HG03571 (cell line): ENCODE results near the gene KRT16.
"Not testable (repeated sequence)": the region's sequence is repeated elsewhere in the genome, so short reads cannot be mapped to it uniquely, and the experiment has no call there.

ENCODE experiments used
- ATAC-seq: cut with Tn5 transposase; IDR thresholded peaks from one replicate; pipeline ENCODE4 v1.9.1; 2021; ENCODE audit not compliant: unreplicated experiment

The KRT16 gene

DNA sequence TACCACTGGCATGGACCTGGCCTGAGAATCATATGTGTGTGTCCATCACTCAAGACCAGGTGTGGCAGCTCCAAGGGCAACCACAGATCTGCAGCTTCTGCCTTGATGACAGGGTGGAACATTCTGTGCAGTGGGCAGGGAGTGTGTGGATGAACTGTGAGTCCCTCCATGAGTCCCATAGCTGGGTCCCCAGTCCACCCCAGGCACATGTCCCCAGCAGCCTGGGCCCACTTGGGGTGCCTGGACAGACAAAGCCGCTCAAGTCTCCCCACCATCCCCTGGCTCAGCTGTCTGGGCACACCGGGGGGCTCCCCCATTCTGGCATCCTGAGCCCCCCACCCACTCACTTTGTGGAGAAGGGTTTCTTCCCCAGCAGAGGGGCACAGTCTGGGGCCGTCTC, 4.6 kb upstream of the KRT16 start:
- ATAC-seq, result no peak

DNA sequence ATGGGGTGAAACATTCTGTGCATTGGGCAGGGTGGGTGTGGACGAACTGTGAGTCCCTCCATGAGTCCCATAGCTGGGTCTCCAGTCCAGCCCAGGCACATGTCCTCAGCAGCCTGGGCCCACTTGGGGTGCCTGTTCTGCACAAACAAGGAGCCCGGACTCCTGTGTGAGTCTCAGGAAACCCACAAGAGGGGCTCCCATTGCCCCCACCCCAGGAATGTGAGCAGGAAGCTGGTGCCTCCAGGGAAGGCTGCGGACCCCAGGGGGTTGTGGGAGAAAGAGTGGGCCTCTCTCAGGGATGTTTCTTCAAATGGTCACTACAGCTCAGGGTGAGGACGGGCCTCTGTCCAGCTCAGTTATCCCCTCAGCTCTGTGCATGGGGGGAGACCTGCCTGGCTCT, 3.9 kb upstream of the KRT16 start:
- not testable (repeated sequence) for ATAC-seq

GRCh38 chr17:41615454-41615853, 2.9 kb upstream of the KRT16 start:
- no peak for ATAC-seq

GRCh38 chr17:41614767-41615166, 2.2 kb upstream of the KRT16 start:
- not testable (repeated sequence) for ATAC-seq

DNA sequence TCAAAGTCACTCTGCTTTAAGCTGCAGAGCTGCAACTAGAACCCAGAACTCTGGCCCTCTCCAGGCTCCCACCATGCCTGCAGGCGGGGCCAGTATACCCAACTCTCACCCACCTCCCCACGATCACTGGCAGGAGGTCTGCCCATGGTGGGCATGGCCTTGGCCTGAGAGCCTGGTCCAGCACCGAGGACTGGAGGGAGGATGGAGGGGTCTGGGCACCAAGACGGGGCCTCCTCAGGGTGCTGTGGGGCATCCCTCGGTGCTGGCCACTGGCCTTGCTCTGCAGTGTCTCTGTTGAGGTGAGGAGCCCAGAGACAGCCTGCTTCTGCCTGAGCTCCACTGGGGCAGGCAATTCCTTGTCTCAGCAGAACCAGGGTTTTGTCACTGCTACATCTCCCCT, 1.5 kb upstream of the KRT16 start:
- ATAC-seq, result no peak

DNA sequence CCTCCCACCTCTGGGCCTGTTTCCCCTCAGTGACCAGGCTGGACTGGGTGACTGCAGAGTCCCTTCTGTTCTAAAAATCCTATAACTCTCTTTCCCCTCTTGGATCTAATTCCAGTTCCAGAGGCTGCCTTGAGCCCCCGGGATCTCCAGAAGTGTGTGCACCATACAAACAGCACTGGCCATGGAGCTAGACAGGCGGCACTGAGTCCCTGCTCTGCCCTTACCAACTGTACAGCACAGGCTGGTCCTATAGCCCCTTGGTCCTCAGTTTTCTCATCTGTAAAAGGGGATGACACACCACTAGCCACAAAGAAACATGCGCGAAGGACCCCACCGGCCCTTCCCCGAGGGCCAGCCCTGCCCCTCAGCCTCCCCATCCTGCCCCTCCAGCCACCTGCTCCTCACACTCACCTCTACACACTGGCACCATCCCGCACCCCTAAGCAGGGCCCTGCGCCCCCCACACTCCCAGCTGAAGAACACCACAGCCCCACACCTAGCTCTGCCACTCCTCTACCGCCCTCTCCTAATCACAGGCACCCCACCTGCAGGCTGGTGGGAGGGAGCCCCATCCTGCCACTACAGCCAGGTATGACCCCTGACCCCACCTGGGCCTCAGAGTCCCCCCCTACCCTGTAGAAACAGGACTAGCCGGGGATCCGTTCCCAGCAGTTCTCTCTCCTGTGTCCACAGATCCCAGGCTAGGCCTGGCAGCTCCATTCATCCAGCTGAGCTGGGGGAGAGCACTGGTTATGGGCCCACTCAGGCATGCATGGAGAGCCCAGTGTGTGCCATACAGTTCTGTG, 913 bp upstream of the KRT16 start:
- ATAC-seq, result no peak

DNA sequence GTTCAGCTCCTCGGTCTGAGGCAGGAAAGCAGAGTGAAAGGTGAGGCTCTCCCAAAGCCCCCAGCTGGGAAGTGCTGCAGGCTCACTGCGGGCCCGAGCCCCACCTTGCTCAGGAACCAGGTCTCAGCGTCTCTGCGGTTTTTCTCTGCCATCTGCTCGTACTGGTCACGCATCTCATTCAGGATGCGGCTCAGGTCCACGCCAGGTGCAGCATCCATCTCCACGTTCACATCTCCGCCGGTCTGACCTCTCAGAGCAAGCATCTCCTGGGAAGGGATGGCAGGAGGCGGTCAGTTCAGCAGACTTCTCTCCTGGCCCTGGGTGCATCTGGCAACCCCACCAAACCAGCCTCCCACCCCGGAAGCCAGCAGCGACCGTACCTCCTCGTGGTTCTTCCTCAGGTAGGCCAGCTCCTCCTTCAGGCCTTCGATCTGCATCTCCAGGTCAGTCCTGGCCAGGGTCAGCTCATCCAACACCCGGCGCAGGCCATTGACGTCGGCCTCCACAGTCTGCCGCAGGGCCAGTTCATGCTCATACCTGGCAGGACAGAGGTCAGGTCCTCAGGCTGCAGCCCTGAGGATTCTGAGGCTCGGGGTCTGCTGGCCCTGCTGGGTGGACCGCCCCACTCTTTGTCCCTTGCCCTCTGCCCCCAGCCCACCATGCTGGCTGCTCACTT, 1.5 kb downstream of the KRT16 start:
- ATAC-seq, result no peak

DNA sequence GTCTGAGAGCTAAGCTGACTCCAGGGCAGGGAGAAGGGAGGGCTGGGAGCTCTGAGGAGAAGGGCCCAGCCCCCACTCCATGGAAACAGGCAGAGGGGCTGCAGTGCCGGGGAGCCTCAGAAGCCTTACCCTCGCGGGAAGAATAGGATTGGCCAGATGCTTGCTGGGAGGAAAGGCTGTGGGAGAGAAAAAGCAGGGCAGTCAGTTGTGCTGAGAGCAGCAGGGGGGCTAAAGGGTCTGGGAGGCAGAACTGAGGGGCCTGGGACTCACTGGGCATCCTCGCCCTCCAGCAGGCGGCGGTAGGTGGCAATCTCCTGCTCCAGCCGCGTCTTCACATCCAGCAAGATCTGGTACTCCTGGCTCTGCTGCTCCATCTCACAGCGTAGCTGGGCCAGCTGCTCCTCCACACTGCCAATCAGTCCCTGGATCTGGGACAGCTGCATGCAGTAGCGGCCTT, 2.5 kb downstream of the KRT16 start:
- not testable (repeated sequence) for ATAC-seq

GRCh38 chr17:41606930-41607329, 5.6 kb downstream of the KRT16 start:
- not testable (repeated sequence) for ATAC-seq

DNA sequence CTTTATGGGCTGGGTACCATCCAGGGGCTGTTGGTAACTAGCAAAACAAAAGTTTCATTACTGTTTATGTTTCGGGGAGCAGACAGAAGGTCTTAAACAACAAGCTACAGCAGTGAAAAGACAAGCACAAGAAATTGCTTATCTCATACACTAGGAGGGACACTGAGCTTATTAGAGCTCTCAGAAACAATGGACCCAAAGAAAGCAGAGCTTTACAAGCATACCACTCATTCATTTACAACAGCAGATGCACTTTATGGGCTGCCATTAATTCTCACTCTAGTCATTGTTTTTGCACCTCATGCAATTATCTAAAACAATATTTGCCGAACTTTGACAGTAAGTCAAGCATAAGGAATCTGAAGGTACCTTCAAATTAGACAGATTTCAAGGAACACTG, 10.0 kb downstream of the KRT16 start:
- no peak for ATAC-seq

- ATAC-seq, result no peak
Measured at GRCh38 chr17:41600318-41600717, 12.2 kb downstream of the KRT16 start.

DNA sequence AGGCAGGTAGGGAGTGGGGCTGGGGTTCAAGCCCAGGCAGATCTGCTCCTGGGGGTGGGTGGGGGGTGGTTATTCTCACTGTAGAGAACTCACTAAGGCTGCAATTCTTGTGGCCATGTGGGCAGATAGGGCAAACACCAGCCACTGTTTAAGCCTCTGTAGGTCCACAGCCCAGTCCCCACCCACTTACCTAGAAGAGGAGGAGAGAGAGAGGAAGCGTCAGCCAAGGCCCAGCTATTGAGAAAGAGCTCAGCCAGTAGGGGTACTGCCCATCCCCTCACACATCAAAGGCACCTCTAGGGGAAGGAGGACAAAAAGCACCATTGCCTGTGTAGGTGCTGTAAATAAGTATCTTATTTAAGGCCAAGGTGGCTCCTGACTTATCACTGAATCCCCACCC, 12.9 kb downstream of the KRT16 start:
- ATAC-seq, result no peak

- no peak for ATAC-seq
Measured at GRCh38 chr17:41595585-41595984, 17.0 kb downstream of the KRT16 start.

DNA sequence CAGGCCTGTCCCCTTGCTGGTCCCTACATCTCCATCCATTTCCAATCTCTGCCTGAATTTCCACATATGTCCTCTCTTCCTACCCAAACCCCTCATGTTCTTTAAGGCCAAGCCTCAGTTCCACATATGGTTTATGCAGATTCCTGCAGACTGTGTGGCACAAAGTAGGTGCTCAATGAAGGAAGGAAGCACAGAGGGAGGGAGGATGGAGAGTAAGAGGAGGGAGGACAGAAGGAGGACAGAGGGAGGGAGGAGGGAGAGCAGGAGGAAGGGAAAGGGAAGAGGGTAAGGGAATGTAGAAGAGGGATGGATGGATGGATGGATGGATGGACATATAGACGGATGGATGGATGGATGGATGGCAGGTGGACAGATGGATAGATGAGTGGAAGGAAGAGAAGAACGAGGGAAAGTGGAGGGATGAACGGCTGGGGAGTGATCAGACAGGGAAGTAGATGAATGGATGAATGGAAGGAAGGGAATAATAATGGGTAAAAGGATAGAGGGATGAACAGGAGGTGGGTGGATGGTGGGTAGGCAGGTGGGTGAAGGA, 18.1 kb downstream of the KRT16 start:
- no peak for ATAC-seq

DNA sequence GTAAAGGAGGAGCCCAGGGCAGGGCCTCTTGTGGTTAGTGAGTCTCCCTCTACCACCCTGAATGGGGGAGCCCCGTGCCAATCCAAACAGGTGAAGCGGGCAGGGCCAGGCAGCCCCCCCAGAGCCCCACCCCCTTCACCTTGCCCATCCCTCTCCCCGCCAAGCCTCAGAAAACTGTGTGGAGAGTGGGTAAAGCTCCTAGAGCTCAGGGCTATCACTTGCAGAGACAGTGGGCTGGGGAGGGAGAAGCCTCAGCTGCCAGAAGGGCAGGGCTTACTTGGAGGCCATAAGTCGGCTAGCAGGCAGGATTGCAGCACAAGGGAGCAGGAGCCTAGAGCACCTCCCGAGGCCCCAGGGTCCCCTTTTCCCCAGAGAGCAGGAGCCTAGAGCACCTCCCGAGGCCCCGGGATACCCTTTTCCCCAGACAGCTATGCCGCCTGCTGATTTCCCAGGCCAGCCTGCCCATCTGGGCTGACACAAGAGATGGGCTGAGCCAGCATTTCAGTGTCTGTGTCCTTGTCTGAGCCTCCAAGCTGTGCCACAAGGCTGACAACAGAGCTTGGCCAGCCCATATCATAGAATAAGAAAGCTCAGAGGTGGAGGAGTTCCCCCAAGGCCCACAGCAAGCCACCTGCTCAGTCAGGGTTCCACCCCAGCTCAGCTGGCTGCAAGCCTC, 19.1 kb downstream of the KRT16 start:
- no peak for ATAC-seq

DNA sequence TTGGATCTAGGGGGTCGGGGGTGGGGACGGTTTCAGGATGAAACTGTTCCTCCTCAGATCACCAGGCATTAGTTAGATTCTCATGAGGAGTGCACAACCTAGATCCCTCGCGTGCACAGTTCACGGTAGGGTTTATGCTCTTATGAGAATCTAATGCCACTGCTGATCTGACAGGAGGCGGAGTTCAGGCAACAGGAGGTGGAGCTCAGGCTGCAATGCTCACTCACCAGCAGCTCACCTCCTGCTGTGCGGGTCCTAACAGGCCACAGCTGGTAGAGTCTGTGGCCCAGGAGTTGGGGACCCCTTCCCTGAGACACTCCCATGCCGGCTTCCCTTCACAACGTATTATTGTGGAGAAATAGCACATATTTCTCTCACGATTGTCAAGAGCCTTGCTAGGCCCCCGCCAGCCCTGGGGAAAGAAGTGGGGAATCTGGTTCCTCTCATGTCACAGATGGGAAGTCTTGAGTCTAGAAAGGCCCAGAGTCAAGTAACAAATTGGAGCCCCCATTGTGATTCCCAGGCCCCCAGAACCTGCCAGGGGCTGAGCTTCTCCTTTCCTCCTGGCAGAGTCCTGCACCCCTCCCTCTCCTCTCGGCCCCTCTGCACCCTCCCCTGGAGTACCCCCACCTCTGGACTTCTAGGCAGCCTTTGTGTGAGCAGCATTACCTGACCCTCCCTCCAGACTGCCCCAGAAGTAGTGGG, 19.8 kb downstream of the KRT16 start:
- no peak for ATAC-seq

DNA sequence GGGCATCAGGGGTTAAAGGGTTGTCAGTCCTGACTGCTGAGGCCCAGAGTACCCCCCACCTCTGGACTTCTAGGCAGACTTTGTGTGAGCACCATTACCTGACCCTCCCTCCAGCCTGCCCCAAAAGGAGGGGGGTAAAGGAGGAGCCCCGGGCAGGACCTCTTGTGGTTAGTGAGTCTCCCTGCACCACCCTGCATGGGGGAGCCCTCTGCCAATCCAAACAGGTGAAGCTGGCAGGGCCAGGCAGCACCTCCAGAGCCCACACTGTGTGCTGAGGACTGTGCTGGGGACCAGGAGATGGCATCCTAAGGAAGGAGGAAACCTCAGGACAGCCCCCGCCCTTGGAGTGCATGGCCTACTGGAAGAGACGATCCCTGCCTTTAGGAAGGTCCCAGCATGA, 23.3 kb downstream of the KRT16 start:
- ATAC-seq, result no peak

- ATAC-seq, result no peak
Measured at GRCh38 chr17:41588126-41588810, 24.3 kb downstream of the KRT16 start.

- no peak for ATAC-seq
Measured at GRCh38 chr17:41586863-41587495, 25.6 kb downstream of the KRT16 start, which contains the start of gene KRT14. Gene KRT14 (minus strand): TSS chr17:41586895. CDS start chr17:41586834, 61 bp downstream.
